ENCODE data around the gene DLEC1.

The DLEC1 gene

DNA sequence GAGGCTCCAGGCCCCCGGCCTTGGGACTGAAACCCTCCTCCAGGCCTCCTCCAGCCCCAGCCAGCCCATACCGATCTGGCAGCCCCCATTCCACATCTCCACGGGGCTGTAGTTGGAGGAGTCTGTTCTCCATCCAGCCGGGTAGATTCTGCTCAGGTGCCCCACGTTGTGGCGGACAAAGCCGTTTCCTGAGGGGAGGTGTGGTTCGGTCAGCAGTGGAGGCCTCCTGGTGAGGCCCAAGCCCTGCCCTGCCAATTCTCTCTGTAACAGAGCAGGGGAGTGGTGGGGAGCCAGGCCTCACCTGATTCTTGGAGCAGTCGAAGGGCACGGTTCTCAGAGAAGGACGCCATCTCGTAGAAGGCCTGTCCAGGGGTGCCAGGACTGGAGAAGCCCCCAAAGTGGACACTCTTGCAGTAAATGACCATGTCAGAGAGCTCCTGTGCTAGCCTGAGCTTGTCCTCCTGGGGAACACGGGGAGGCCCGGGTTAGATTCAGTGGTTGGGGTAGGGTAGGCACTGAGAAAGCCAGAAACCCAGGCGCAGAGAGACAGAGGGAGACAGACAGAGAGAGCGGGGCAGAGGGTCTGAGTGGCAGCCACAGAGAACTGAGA lies 29.9 kb upstream of the DLEC1 start:
- 0 out of 2 replicates have a peak, but pooled peaks cover 5% of the 10 kb centered on the region for H3K36me3 ChIP-seq (ENCODE audit: control insufficient read depth, insufficient read depth, low read length)
- DNase-seq (ENCODE audit: low read depth, low spot score) = no peak
- H3K27me3 ChIP-seq (ENCODE audit: control insufficient read depth, insufficient read depth, low read length) = no peaks in the 10 kb centered on the region
- no peak overlapping the region for H3K27ac ChIP-seq (ENCODE audit: low read length)
- WGBS (ENCODE audit: insufficient coverage, insufficient read length) = no CpG with 5 or more reads among the region's 16 CpGs
- no peaks in the 10 kb centered on the region for H3K4me1 ChIP-seq (ENCODE audit: control insufficient read depth, insufficient read depth, low read length)
- H3K9me3 ChIP-seq (ENCODE audit: control insufficient read depth, insufficient read depth, low read length) = no peaks in the 10 kb centered on the region
- no peak overlapping the region for H3K4me3 ChIP-seq (ENCODE audit: low read length)

DNA sequence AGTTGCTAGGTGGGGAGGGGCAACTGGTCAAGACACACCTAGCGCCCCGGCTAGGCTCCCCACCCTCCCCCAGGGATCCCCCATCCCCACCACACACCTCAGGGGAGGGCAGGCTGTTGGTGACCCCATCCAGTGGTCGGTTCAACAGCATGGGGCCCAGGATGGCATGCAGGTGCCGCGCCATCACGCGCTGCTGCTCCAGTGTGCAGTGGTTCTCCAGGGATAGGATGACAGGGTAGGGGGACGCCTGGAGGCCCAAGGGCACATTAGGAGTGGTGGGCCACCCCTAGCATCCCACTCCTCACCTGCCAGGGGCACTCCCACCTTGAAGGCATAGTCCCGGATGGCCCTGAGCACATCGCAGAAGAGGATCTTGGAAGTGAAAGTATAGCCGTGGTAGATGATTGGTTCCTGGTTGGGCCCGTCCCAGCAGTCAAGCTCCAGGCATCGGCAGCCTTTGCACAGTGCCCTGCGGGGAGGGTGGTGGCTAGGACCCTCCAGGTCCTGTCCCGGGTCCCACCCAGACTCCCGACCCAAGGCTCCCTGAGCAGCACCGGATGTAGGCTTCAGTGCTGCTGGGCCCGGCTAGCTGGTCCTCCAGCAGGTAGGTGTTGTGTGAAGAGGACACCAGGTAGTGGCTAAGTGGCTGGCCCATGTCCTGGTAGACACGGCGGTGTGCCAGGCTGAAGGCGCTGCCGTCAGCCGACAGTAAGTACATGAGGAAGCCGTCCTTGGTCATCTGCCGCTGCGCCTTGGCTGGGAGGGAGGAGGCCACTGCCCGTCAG lies 29.0 kb upstream of the DLEC1 start:
- H3K4me3 ChIP-seq (ENCODE audit: low read length) = no peak overlapping the region
- DNase-seq (ENCODE audit: low read depth, low spot score) = no peak
- no peaks in the 10 kb centered on the region for H3K4me1 ChIP-seq (ENCODE audit: control insufficient read depth, insufficient read depth, low read length)
- no peaks in the 10 kb centered on the region for H3K9me3 ChIP-seq (ENCODE audit: control insufficient read depth, insufficient read depth, low read length)
- H3K27ac ChIP-seq (ENCODE audit: low read length) = no peak overlapping the region
- H3K27me3 ChIP-seq (ENCODE audit: control insufficient read depth, insufficient read depth, low read length) = no peaks in the 10 kb centered on the region
- 0 out of 2 replicates have a peak, but pooled peaks cover 5% of the 10 kb centered on the region for H3K36me3 ChIP-seq (ENCODE audit: control insufficient read depth, insufficient read depth, low read length)
- no CpG with 5 or more reads among the region's 27 CpGs for WGBS (ENCODE audit: insufficient coverage, insufficient read length)

GRCh38 chr3:38011111-38011510 lies 27.9 kb upstream of the DLEC1 start:
- DNase-seq (ENCODE audit: low read depth, low spot score) = no peak
- H3K9me3 ChIP-seq (ENCODE audit: control insufficient read depth, insufficient read depth, low read length) = no peaks in the 10 kb centered on the region
- no peak overlapping the region for H3K4me3 ChIP-seq (ENCODE audit: low read length)
- H3K27me3 ChIP-seq (ENCODE audit: control insufficient read depth, insufficient read depth, low read length) = no peaks in the 10 kb centered on the region
- no peak overlapping the region for H3K27ac ChIP-seq (ENCODE audit: low read length)
- no CpG with 5 or more reads among the region's 21 CpGs for WGBS (ENCODE audit: insufficient coverage, insufficient read length)
- 0 out of 2 replicates have a peak, but pooled peaks cover 5% of the 10 kb centered on the region for H3K36me3 ChIP-seq (ENCODE audit: control insufficient read depth, insufficient read depth, low read length)
- H3K4me1 ChIP-seq (ENCODE audit: control insufficient read depth, insufficient read depth, low read length) = no peaks in the 10 kb centered on the region

- DNase-seq (ENCODE audit: low read depth, low spot score) = no peak
- no CpG with 5 or more reads among the region's 3 CpGs for WGBS (ENCODE audit: insufficient coverage, insufficient read length)
Observed at GRCh38 chr3:38015485-38015884, 23.5 kb upstream of the DLEC1 start.

DNA sequence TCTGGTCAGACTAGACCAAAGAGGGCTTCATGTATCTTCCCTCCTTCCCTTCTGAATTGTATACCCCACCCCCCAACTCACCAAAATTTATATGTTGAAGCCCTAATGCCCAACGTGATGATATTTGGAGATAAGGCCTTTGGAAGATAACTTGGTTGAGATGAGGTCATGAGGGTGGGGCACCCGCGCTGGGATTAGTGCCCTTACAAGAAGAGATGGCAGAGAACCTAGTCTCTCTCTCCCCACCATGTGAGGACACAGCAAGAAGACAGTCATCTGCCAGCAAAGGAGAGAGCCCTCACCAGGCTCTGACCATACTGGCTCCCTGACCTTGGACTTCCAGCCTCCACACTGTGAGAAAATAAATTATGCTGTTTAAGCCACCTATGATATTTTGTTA lies 23.0 kb upstream of the DLEC1 start:
- WGBS (ENCODE audit: insufficient coverage, insufficient read length) = no CpG with 5 or more reads among the region's 3 CpGs
- no peak overlapping the region for H3K4me3 ChIP-seq (ENCODE audit: low read length)
- H3K4me1 ChIP-seq (ENCODE audit: control insufficient read depth, insufficient read depth, low read length) = no peaks in the 10 kb centered on the region
- peaks cover 3% of the 10 kb centered on the region; the same call in 1 of the 2 replicates for H3K36me3 ChIP-seq (ENCODE audit: control insufficient read depth, insufficient read depth, low read length)
- no peak overlapping the region for H3K27ac ChIP-seq (ENCODE audit: low read length)
- H3K27me3 ChIP-seq (ENCODE audit: control insufficient read depth, insufficient read depth, low read length) = no peaks in the 10 kb centered on the region
- no peaks in the 10 kb centered on the region for H3K9me3 ChIP-seq (ENCODE audit: control insufficient read depth, insufficient read depth, low read length)
- DNase-seq (ENCODE audit: low read depth, low spot score) = no peak

More at GRCh38 chr3:38015485-38015884, 23.5 kb upstream of the DLEC1 start:
- no peaks in the 10 kb centered on the region for H3K9me3 ChIP-seq (ENCODE audit: control insufficient read depth, insufficient read depth, low read length)
- no peak overlapping the region for H3K4me3 ChIP-seq (ENCODE audit: low read length)
- H3K27ac ChIP-seq (ENCODE audit: low read length) = no peak overlapping the region
- H3K27me3 ChIP-seq (ENCODE audit: control insufficient read depth, insufficient read depth, low read length) = no peaks in the 10 kb centered on the region
- H3K4me1 ChIP-seq (ENCODE audit: control insufficient read depth, insufficient read depth, low read length) = no peaks in the 10 kb centered on the region
- peaks cover 3% of the 10 kb centered on the region; the same call in 1 of the 2 replicates for H3K36me3 ChIP-seq (ENCODE audit: control insufficient read depth, insufficient read depth, low read length)

- Histone ChIP-seq H3K9me3 (ENCODE audit: control insufficient read depth, insufficient read depth, low read length) (no peaks in the 10 kb centered on the region), H3K4me3 (ENCODE audit: low read length) (no peak overlapping the region), H3K27me3 (ENCODE audit: control insufficient read depth, insufficient read depth, low read length) (no peaks in the 10 kb centered on the region), H3K4me1 (ENCODE audit: control insufficient read depth, insufficient read depth, low read length) (no peaks in the 10 kb centered on the region), H3K27ac (ENCODE audit: low read length) (no peak overlapping the region), H3K36me3 (ENCODE audit: control insufficient read depth, insufficient read depth, low read length) (peaks cover 3% of the 10 kb centered on the region; the same call in 1 of the 2 replicates)
- WGBS (ENCODE audit: insufficient coverage, insufficient read length) = no CpG with 5 or more reads among the region's 13 CpGs
- no peak for DNase-seq (ENCODE audit: low read depth, low spot score)
Observed at GRCh38 chr3:38016410-38016809, 22.6 kb upstream of the DLEC1 start.

DNA sequence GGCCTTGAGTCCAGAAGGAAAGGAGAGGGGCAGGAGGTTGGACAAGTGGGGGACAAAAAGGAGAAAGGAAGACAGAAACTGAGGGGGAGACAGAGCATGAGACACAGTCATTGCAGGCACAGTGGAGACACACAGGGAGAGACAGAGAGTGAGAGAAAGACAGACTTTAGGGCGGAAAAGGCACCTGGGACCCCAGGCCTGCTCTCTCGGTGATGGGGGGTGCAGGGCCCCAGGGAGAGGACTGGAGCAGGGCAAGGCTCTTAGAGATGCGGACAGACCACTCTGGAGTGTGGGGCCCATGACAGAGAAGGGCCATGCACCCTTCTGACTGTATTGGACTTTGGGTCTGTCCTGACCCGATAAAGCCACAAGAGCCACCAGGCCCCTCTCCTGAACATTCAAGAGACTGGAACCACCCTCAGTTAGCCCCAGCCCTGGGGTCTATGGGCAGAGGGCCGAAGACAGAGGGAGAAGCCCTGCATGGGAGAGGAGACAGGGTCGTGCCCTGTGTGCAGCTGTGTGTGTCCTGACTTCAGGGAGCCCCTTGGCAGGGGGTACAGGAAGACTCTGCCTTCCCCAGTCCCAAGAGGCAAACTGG lies 22.1 kb upstream of the DLEC1 start:
- WGBS (ENCODE audit: insufficient coverage, insufficient read length) = no CpG with 5 or more reads among the region's 6 CpGs
- H3K4me1 ChIP-seq (ENCODE audit: control insufficient read depth, insufficient read depth, low read length) = no peaks in the 10 kb centered on the region
- H3K27ac ChIP-seq (ENCODE audit: low read length) = no peak overlapping the region
- peaks cover 3% of the 10 kb centered on the region; the same call in 1 of the 2 replicates for H3K36me3 ChIP-seq (ENCODE audit: control insufficient read depth, insufficient read depth, low read length)
- DNase-seq (ENCODE audit: low read depth, low spot score) = no peak
- no peaks in the 10 kb centered on the region for H3K9me3 ChIP-seq (ENCODE audit: control insufficient read depth, insufficient read depth, low read length)
- H3K4me3 ChIP-seq (ENCODE audit: low read length) = no peak overlapping the region
- no peaks in the 10 kb centered on the region for H3K27me3 ChIP-seq (ENCODE audit: control insufficient read depth, insufficient read depth, low read length)

DNA sequence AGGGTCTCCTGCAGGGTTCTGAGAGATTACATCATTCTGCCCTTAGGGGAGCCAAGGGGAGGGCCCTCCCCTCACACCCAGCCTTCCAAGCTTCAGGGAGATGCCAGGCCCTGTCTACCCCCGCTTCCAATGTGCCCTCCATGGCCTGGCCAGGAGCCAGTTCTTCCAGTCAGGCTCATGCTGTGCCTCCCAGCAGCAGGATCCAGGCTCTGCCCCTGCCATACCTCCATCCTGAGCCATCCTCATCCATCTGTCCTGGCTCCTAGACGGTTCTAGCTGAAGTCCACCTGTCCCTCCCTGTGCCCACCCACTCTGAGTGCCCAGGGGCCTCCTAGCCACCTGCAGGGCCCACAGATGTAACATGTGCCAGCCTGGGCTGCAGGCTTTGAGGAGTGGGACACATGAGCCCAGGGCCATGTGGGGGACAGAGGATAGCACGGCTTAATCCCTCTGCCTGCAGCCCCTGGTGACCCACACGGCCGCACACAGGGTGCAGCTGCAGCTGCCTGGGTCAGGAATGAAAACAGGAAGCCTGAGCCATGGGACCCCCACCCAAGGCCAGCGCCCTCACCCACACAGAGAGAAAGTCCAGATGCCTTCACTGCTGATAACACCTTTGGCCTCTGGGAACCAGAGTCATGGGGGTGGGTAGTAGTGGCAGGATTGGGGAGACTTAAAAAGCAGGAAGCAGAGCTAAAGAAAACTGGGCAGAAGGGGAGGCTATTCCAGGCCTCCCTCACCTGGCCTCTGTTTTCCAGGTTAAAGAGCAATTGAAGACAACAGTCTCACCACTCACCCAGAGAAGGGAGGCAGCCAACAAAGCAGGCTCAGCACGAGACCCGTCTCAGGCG lies 21.3 kb upstream of the DLEC1 start:
- WGBS (ENCODE audit: insufficient coverage, insufficient read length) = no CpG with 5 or more reads among the region's 9 CpGs
- no peak for DNase-seq (ENCODE audit: low read depth, low spot score)
- no peak overlapping the region for H3K4me3 ChIP-seq (ENCODE audit: low read length)
- peaks cover 3% of the 10 kb centered on the region; the same call in 1 of the 2 replicates for H3K36me3 ChIP-seq (ENCODE audit: control insufficient read depth, insufficient read depth, low read length)
- H3K4me1 ChIP-seq (ENCODE audit: control insufficient read depth, insufficient read depth, low read length) = no peaks in the 10 kb centered on the region
- no peaks in the 10 kb centered on the region for H3K9me3 ChIP-seq (ENCODE audit: control insufficient read depth, insufficient read depth, low read length)
- no peaks in the 10 kb centered on the region for H3K27me3 ChIP-seq (ENCODE audit: control insufficient read depth, insufficient read depth, low read length)
- no peak overlapping the region for H3K27ac ChIP-seq (ENCODE audit: low read length)

GRCh38 chr3:38018296-38019266 lies 20.4 kb upstream of the DLEC1 start:
- H3K27ac ChIP-seq (ENCODE audit: low read length) = no peak overlapping the region
- no CpG with 5 or more reads among the region's 13 CpGs for WGBS (ENCODE audit: insufficient coverage, insufficient read length)
- H3K4me1 ChIP-seq (ENCODE audit: control insufficient read depth, insufficient read depth, low read length) = 0 out of 2 replicates have a peak, but pooled peaks cover under 1% of the 10 kb centered on the region
- H3K9me3 ChIP-seq (ENCODE audit: control insufficient read depth, insufficient read depth, low read length) = no peaks in the 10 kb centered on the region
- H3K36me3 ChIP-seq (ENCODE audit: control insufficient read depth, insufficient read depth, low read length) = peaks cover 3% of the 10 kb centered on the region; the same call in 1 of the 2 replicates
- no peak overlapping the region for H3K4me3 ChIP-seq (ENCODE audit: low read length)
- H3K27me3 ChIP-seq (ENCODE audit: control insufficient read depth, insufficient read depth, low read length) = no peaks in the 10 kb centered on the region
- no peak for DNase-seq (ENCODE audit: low read depth, low spot score)

Data from iPS DF 6.9 (cell line).